ENCODE measurements around the gene MYEOV.

MYEOV gene

GRCh38 chr11:69327741-69328191 is 33.8 kb downstream of the MYEOV start:
- no peak overlapping the region for H2AFZ ChIP-seq (ENCODE audit: low read length)
- no peak overlapping the region for H3K4me3 ChIP-seq (ENCODE audit: low read length)
- no peak overlapping the region for H3K27ac ChIP-seq (ENCODE audit: low read length)
- DNase-seq = no peak
- H3K9me2 ChIP-seq (replicated peaks; ENCODE audit: insufficient read depth, low read length) = no peaks in the 10 kb centered on the region
- no peaks in the 10 kb centered on the region for H3F3A ChIP-seq (ENCODE audit: insufficient read depth, low read length)
- H3K27me3 ChIP-seq (replicated peaks; ENCODE audit: insufficient read depth, low read length) = no peaks in the 10 kb centered on the region
- H3K9ac ChIP-seq (ENCODE audit: low read length) = no peak overlapping the region
- no peak overlapping the region for H3K4me2 ChIP-seq (ENCODE audit: low read depth, low read length)
- no peaks in the 10 kb centered on the region for H3K9me3 ChIP-seq (replicated peaks; ENCODE audit: insufficient read depth, low read length)
- H3K4me1 ChIP-seq (ENCODE audit: low read length) = no peaks in the 10 kb centered on the region
- TF ChIP-seq EZH2phosphoT487 (IDR thresholded peaks at IDR 0.05; ENCODE audit: low read length) = no peak
- no peak for TF ChIP-seq EZH2 (optimal IDR thresholded peaks at IDR 0.05; ENCODE audit: low read depth, low read length)
- no peak for TF ChIP-seq CTCF (IDR thresholded peaks at IDR 0.05; ENCODE audit: low read length)
- H3K79me2 ChIP-seq (ENCODE audit: low read length) = peaks cover 62% of the 10 kb centered on the region
- no peaks in the 10 kb centered on the region for H4K20me1 ChIP-seq (ENCODE audit: insufficient read depth, low read length)
- no peaks in the 10 kb centered on the region for H3K36me3 ChIP-seq (replicated peaks; ENCODE audit: insufficient read depth, low read length)

- H3K9me3 ChIP-seq (replicated peaks; ENCODE audit: insufficient read depth, low read length) = no peaks in the 10 kb centered on the region
- no peaks in the 10 kb centered on the region for H3K9me2 ChIP-seq (replicated peaks; ENCODE audit: insufficient read depth, low read length)
- H3K4me2 ChIP-seq (ENCODE audit: low read depth, low read length) = no peak overlapping the region
- no peaks in the 10 kb centered on the region for H4K20me1 ChIP-seq (ENCODE audit: insufficient read depth, low read length)
- H3K9ac ChIP-seq (ENCODE audit: low read length) = no peak overlapping the region
- H3K27ac ChIP-seq (ENCODE audit: low read length) = no peak overlapping the region
- H3K4me1 ChIP-seq (ENCODE audit: low read length) = no peaks in the 10 kb centered on the region
- no peak for DNase-seq
- TF ChIP-seq CTCF (IDR thresholded peaks at IDR 0.05; ENCODE audit: low read length) (no peak), EZH2phosphoT487 (IDR thresholded peaks at IDR 0.05; ENCODE audit: low read length) (no peak), EZH2 (optimal IDR thresholded peaks at IDR 0.05; ENCODE audit: low read depth, low read length) (no peak)
- no peak overlapping the region for H3K4me3 ChIP-seq (ENCODE audit: low read length)
- H3F3A ChIP-seq (ENCODE audit: insufficient read depth, low read length) = no peaks in the 10 kb centered on the region
- peaks cover 62% of the 10 kb centered on the region for H3K79me2 ChIP-seq (ENCODE audit: low read length)
- H3K27me3 ChIP-seq (replicated peaks; ENCODE audit: insufficient read depth, low read length) = no peaks in the 10 kb centered on the region
- no peak overlapping the region for H2AFZ ChIP-seq (ENCODE audit: low read length)
- H3K36me3 ChIP-seq (replicated peaks; ENCODE audit: insufficient read depth, low read length) = no peaks in the 10 kb centered on the region
These were observed 34.3 kb downstream of the MYEOV start for GRCh38 chr11:69328231-69328630.

GRCh38 chr11:69329581-69329980 is 35.6 kb downstream of the MYEOV start:
- Histone ChIP-seq H2AFZ (ENCODE audit: low read length) (no peak overlapping the region), H3K36me3 (replicated peaks; ENCODE audit: insufficient read depth, low read length) (no peaks in the 10 kb centered on the region), H3K9me3 (replicated peaks; ENCODE audit: insufficient read depth, low read length) (no peaks in the 10 kb centered on the region), H3K27me3 (replicated peaks; ENCODE audit: insufficient read depth, low read length) (no peaks in the 10 kb centered on the region), H3K9ac (ENCODE audit: low read length) (no peak overlapping the region), H3K9me2 (replicated peaks; ENCODE audit: insufficient read depth, low read length) (no peaks in the 10 kb centered on the region), H3K4me3 (ENCODE audit: low read length) (no peak overlapping the region), H3K79me2 (ENCODE audit: low read length) (peaks cover 63% of the 10 kb centered on the region), H3K27ac (ENCODE audit: low read length) (no peak overlapping the region), H3K4me2 (ENCODE audit: low read depth, low read length) (no peak overlapping the region), H3F3A (ENCODE audit: insufficient read depth, low read length) (no peaks in the 10 kb centered on the region), H4K20me1 (ENCODE audit: insufficient read depth, low read length) (no peaks in the 10 kb centered on the region), H3K4me1 (ENCODE audit: low read length) (no peaks in the 10 kb centered on the region)
- DNase-seq = no peak
- TF ChIP-seq EZH2phosphoT487 (IDR thresholded peaks at IDR 0.05; ENCODE audit: low read length) (no peak), CTCF (IDR thresholded peaks at IDR 0.05; ENCODE audit: low read length) (no peak), EZH2 (optimal IDR thresholded peaks at IDR 0.05; ENCODE audit: low read depth, low read length) (no peak)
